Ramos (cell line): ENCODE data around the gene LRP2.

Experiments used
- in situ Hi-C: fragments of 300-500 bp; cut with MboI; formaldehyde crosslinking; loops from one replicate; pipeline ENCODE4 v1.14.3; 2022; ENCODE audit warnings: low sequenced_read_pairs; ENCODE audit not compliant: unreplicated experiment

Gene LRP2

GRCh38 chr2:169189132-169189531 lies 173.2 kb downstream of the LRP2 start:
- in situ Hi-C loops: no loop called here

DNA sequence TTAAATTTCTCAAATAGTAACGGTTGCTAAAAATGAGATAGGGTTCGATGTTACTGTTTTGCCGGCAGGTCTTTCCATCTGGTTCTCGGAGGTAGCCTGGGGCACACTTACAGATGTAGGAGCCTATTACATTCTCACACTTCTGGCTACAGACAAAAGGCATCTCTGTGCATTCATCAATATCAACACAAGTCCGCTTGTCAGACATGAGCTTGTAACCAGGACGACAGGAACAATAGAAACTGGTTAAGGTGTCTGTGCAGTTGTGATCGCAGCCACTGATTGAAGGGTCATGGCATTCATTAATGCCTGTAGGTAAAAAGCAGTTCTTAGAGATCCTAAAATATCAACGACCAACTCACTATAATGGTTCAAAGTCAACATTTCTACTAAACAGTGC lies 176.6 kb downstream of the LRP2 start:
- in situ Hi-C loops: no loop called here

DNA sequence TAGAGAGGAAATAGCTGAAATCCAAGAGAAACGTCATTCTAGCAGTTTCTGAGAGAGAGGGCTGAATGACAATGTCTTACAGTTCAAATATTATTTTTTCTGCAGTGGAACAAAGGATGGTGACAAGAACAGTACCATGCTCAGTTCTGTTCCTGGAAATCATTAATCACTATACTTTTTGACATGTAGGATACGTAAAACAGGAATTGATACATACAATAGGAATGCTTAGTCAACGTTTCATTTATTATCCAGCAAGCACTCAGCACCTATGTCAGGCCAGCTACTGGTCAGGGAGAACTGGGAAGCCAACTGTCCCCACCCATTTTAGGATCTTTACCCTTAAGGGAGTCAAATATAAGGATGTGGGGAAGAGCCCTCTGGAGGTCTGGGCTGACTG lies 178.3 kb downstream of the LRP2 start:
- in situ Hi-C loops: no loop called here

- in situ Hi-C loops: no loop called here
Measured at GRCh38 chr2:169182573-169182972, 179.8 kb downstream of the LRP2 start.

DNA sequence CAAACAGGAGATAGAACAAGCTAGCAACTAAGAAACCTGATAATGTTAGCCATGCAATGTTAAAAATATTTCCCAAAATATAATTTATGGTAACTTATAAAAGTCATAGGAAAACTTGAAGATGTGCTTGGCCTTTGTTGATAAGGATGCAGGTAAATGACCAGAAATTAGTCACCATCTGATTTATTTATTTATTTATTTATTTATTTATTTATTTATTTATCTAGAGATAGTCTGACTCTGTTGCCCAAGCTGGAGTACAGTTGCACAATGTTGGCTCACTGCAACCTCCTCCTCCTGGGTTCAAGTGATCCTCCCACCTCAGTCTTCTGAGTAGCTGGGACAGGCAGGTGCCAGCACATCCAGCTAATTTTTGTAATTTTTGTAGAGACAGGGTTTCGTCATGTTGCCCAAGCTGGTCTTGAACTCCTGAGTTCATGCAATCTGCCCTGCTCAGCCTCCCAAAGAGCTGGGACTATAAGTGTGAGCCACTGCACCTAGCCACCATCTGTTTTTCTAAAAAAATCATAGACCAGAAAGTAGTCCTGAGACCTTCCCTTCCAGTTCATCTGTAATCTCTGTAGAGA lies 183.4 kb downstream of the LRP2 start:
- in situ Hi-C loops: no loop called here

GRCh38 chr2:169178364-169178763 lies 184.0 kb downstream of the LRP2 start:
- in situ Hi-C loops: no loop called here

DNA sequence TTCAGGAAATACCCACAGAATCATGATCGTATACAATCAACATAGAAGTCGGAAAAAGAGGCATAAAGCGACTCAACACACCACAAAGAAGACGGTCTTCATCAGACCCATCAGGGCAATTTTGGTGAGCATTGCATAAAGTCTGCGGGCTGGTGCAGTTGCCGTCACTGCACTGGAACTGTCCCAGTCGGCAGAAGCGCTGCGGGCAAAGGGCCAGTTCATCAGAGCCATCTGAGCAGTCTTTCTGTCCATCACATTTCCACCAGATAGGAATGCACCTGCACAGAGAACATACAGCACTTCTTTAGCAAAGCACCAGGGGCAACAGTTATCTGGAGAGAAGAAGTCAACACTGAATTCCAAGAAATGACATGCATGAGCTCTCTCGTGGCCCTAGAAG lies 187.2 kb downstream of the LRP2 start:
- in situ Hi-C loops: no loop called here

GRCh38 chr2:169173876-169174275 lies 188.5 kb downstream of the LRP2 start:
- in situ Hi-C loops: no loop called here

DNA sequence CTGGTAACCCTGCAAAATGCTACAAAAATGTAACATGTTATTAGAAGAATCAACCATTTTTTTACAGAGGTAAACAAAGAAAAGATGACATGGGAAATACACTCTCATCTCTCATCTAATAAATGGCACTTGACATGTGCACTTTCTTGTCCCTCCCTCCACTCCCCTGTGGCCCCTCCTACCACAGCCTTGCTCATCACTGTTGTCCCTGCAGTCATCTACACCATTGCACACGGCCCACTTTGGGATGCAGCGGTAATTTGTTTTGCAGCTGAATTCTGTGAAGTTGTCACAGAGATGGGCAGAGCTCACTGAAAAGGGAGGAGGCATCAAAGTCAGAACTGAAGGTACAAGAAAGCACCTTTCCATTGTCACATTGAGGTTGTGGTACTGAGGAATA lies 189.4 kb downstream of the LRP2 start:
- in situ Hi-C loops: no loop called here

GRCh38 chr2:169172151-169172735 lies 190.1 kb downstream of the LRP2 start:
- in situ Hi-C loops: no loop called here

GRCh38 chr2:169165791-169166190 lies 196.5 kb downstream of the LRP2 start:
- in situ Hi-C loops: no loop called here

DNA sequence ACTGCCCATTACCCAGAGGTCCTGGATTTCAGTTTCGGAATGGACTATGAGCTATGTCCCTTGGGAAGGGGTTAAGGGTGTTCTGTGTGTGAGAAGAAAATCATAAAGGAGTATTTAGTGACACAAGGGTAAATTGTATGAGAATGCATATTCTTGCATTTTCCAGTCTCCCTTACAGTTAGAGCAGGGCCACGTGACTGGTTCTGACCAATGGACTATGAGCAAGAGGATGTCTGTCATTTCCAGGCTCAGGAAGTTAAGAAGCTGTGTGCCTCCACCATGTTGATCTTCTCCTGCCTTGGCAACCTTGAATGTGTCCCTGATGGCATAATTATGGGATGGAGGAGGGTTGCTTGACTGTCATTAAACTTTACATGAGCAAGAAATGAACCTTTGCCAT lies 198.0 kb downstream of the LRP2 start:
- in situ Hi-C loops: no loop called here

DNA sequence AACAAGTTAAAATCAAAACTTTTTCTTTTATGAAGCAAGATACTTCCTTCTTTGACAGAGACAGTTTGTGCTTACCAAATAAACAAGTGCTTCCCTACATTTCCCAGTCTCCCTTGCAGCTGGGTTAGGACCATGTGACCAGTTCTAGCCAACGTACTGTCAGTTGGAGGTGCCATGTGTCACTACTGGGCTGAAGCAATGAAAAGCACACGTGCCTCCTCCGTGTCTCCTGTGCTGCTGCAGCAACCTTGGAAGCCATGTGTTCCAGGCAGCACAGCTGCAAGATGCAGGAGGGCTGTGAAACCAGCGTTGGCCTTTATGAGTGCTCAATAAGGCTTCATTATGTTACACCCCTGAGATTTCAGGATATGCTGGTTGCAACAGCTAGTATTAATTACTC lies 199.7 kb downstream of the LRP2 start:
- in situ Hi-C loops: no loop called here

DNA sequence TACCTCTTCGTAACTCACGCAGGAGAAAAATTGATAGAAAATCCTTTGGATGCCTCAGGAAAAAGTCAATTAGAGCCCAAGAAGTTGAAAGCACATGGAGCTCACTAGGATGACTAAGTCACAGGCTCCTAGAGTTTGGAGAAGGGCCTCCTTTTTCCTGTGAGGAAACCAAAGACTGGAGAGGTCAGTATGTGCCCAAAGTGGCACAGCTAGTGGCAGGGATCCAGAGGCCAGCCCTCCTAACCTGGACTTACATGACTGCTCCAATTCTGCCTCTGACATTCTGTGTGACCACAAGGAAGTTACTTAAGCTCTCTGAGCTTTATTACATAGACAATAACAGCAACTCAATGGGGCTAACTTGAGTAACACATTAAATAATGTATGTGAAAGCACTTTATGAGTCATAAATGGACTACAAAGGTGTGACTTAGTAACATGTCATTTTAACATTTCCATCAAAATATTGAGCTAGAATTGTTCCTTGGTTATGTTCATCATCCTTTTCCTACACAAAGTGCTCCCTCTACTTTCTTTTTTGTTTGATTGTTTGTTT lies 201.3 kb downstream of the LRP2 start:
- in situ Hi-C loops: no loop called here

DNA sequence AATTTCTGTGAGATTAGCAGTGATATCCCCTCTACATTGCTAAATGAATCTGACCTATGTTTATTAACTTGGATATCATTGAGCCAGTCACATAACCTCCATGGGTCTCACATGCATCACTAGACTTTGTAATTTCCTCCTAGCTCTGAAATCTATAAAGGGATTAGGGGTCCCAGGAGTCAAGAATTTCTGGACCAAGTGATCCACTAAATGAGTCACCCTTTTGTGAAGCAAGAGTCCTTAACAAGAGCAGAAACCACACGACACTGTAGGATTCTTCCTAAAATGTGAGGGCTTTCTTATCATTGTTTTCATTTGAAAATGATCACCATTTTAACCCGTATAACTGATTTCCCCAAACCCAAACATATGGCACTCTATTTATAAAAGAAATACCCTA lies 202.6 kb downstream of the LRP2 start:
- in situ Hi-C loops: no loop called here

GRCh38 chr2:169158874-169159273 lies 203.5 kb downstream of the LRP2 start:
- in situ Hi-C loops: no loop called here

- in situ Hi-C loops: no loop called here
Measured at GRCh38 chr2:169146220-169146619, 216.1 kb downstream of the LRP2 start.

DNA sequence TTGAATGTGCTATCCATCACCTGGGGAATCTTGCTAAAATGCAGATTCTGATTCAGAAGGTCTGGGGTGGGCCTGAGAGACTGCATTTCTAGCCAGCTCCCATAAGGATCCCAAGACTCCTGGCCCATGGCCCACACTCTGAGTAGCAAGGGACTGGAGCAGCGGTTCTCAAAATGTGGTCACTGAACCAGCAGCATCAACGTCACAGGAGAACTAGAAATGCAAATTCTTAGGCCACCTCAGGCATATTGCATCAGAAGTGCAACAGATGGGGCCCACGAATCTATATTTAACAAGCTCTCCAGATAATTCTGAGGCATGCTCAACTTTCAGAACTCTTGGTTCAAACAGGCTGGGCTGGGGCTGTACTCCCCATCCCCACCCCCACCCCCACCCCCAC lies 218.3 kb downstream of the LRP2 start:
- in situ Hi-C loops: no loop called here

- in situ Hi-C loops: no loop called here
Measured at GRCh38 chr2:169141713-169142352, 220.5 kb downstream of the LRP2 start.

DNA sequence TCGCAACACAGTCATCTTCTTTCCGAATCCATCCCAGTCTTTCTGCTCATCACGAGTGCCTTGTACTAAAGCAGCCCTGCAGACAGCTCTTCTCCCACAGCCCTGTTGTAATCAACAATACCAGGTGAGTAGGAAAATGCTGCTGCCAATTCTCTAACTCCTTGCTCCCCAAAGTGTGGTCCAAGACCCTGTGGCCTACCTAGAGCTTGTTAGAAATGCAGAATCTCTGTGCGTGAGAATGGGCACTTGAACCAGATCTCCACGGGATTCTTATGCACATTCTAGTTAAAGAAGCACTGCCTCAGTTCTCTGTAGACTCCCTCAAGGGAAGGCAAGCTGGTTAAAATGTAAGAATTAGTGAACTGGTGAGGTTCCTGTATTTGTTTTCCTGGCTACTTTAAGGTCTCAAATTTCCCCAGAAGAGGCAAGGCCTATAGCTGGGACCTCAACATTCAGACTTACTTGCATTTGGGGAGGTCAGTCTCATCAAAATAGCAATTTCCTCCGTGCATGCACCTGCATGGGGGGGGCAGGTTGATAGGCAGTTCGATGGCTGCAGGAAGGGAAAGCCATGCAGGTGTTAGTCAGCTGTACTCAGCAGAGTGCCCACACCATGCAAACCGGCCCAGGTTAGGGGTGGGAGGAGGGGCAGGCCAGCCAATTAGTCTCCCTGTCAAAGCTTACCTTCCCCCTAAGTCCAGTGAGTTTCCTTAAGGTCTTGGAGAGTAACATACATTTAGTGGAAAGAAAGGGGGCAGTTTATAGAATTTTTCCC lies 222.2 kb downstream of the LRP2 start:
- in situ Hi-C loops: no loop called here

GRCh38 chr2:169139145-169139544 lies 223.2 kb downstream of the LRP2 start:
- in situ Hi-C loops: no loop called here
